ENCODE measurements around the gene RFLNA.

The RFLNA gene

DNA sequence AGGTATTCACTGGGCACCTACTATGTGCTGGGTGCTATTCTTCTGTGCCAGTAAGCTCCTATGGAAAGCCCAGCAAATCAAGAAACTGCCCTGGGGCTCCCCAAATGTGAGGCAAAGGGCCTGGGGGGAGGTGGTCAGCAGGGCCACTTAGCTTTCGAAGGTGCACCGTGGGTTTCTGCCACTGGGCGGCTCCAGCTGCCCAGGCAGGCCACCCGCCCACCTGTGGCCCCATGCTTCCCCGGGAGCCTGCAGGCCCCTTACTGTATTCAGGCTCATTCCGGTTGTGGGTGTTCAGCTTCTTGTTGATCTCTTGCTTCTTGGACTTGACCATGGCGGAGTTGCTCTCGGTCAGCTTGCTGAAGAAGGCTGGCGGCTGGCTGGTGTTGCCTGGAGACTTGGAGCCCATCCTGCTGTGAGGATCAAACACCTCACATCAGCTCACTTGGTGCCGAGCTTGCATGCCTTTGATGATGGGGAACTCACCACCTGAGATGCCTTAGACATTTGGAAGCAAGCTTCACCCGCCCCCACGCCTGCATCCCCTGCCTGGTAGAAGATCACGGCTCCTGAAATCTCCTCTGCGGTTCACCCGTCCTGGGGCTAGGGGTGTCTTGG lies 37.3 kb downstream of the RFLNA start:
- in situ Hi-C loops (cut with MboI; ENCODE audit: low pct_unique_long_range_greater_than_20kb, low sequenced_read_pairs): no loop called here
- DNase-seq: no peak

- no peak for DNase-seq
- in situ Hi-C loops (cut with MboI; ENCODE audit: low pct_unique_long_range_greater_than_20kb, low sequenced_read_pairs): no loop called here
Observed at GRCh38 chr12:124332900-124333299, 38.0 kb downstream of the RFLNA start.

GRCh38 chr12:124333724-124334123 lies 38.8 kb downstream of the RFLNA start:
- in situ Hi-C loops (cut with MboI; ENCODE audit: low pct_unique_long_range_greater_than_20kb, low sequenced_read_pairs): no loop called here
- no peak for DNase-seq

- no peak for DNase-seq
Observed at GRCh38 chr12:124334266-124334665, 39.4 kb downstream of the RFLNA start.

GRCh38 chr12:124334976-124335375 lies 40.1 kb downstream of the RFLNA start:
- no peak for DNase-seq
- in situ Hi-C loops (cut with MboI; ENCODE audit: low pct_unique_long_range_greater_than_20kb, low sequenced_read_pairs): no loop called here

More at GRCh38 chr12:124334266-124334665, 39.4 kb downstream of the RFLNA start:
- in situ Hi-C loops (cut with MboI; ENCODE audit: low pct_unique_long_range_greater_than_20kb, low sequenced_read_pairs): no loop called here

GRCh38 chr12:124335426-124336183 lies 40.7 kb downstream of the RFLNA start:
- DNase-seq: no peak
- in situ Hi-C loops (cut with MboI; ENCODE audit: low pct_unique_long_range_greater_than_20kb, low sequenced_read_pairs): no loop called here

GRCh38 chr12:124336184-124336437 lies 41.2 kb downstream of the RFLNA start:
- in situ Hi-C loops (cut with MboI; ENCODE audit: low pct_unique_long_range_greater_than_20kb, low sequenced_read_pairs): no loop called here
- no peak for DNase-seq

- DNase-seq: no peak
- in situ Hi-C loops (cut with MboI; ENCODE audit: low pct_unique_long_range_greater_than_20kb, low sequenced_read_pairs): no loop called here
Observed at GRCh38 chr12:124336742-124337520, 42.0 kb downstream of the RFLNA start.

GRCh38 chr12:124337622-124338021 lies 42.7 kb downstream of the RFLNA start:
- no peak for DNase-seq
- in situ Hi-C loops (cut with MboI; ENCODE audit: low pct_unique_long_range_greater_than_20kb, low sequenced_read_pairs): no loop called here

GRCh38 chr12:124338448-124338847 lies 43.6 kb downstream of the RFLNA start:
- no peak for DNase-seq
- in situ Hi-C loops (cut with MboI; ENCODE audit: low pct_unique_long_range_greater_than_20kb, low sequenced_read_pairs): no loop called here

- in situ Hi-C loops (cut with MboI; ENCODE audit: low pct_unique_long_range_greater_than_20kb, low sequenced_read_pairs): no loop called here
- DNase-seq: no peak
Observed at GRCh38 chr12:124338876-124339603, 44.1 kb downstream of the RFLNA start.

- in situ Hi-C loops (cut with MboI; ENCODE audit: low pct_unique_long_range_greater_than_20kb, low sequenced_read_pairs): no loop called here
- DNase-seq: no peak
Observed at GRCh38 chr12:124340080-124340900, 45.4 kb downstream of the RFLNA start.

DNA sequence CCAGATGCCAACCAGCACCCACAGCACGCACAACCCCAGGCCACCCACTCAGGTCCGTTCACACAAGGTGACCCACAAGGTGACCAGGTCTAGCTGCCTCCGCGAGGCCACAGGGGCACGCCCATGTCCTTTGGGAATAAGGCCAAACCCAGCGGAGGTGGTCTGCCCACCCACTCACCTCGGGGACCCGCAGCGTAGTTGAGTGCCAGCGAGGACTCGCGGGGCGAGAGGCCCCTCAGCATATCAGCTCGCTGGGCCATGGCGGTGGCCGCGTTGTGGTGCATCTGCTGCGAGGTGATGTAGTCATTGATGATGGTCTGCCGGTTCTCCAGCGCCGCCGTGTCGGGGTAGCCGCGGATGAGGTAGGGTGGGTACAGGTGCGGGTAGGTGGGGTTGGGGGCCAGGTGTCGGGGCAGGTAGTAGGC lies 46.8 kb downstream of the RFLNA start:
- no peak for DNase-seq
- in situ Hi-C loops (cut with MboI; ENCODE audit: low pct_unique_long_range_greater_than_20kb, low sequenced_read_pairs): no loop called here

DNA sequence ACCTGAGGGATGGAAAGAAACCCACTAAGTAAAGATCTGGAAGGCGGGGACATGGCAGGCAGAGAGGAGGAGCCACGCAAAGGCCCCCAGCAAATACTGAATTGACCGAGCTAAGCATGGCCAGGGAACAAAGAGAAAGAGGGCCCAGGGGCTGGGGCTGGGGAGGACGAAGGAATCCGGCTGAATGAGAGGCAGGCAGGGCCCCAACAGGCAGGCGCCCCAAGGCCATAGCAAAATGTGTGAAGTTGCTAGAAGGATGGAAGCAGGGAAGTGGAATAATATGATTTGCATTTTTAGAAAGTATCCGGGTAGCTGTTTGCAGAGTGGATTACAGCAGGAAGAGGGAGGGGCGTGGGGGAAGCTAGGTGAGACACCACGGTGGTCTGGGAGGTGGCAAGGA lies 49.1 kb downstream of the RFLNA start:
- in situ Hi-C loops (cut with MboI; ENCODE audit: low pct_unique_long_range_greater_than_20kb, low sequenced_read_pairs): no loop called here
- no peak for DNase-seq

DNA sequence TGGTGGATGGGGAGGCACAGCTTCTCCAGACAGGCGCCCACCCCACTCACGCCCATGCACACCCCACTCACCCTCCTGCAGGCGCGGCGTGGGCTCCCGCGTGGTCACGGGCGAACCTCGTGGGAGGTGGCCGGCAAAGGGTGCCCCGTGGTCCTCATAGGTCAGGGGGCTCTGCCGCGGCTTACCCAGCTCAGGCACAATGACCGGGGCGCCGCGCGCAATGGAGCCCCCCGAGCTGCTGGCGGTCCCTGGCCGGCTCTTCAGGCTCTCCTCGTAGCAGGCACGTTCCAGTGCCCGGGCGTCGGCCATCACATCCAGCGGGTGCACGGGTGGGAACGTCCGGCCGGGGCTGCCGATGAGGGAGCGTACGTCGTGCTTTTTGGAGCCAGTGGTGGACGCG lies 49.6 kb downstream of the RFLNA start:
- no peak for DNase-seq
- in situ Hi-C loops (cut with MboI; ENCODE audit: low pct_unique_long_range_greater_than_20kb, low sequenced_read_pairs): no loop called here

- in situ Hi-C loops (cut with MboI; ENCODE audit: low pct_unique_long_range_greater_than_20kb, low sequenced_read_pairs): no loop called here
- DNase-seq: no peak
Observed at GRCh38 chr12:124345795-124346194, 50.9 kb downstream of the RFLNA start.

DNA sequence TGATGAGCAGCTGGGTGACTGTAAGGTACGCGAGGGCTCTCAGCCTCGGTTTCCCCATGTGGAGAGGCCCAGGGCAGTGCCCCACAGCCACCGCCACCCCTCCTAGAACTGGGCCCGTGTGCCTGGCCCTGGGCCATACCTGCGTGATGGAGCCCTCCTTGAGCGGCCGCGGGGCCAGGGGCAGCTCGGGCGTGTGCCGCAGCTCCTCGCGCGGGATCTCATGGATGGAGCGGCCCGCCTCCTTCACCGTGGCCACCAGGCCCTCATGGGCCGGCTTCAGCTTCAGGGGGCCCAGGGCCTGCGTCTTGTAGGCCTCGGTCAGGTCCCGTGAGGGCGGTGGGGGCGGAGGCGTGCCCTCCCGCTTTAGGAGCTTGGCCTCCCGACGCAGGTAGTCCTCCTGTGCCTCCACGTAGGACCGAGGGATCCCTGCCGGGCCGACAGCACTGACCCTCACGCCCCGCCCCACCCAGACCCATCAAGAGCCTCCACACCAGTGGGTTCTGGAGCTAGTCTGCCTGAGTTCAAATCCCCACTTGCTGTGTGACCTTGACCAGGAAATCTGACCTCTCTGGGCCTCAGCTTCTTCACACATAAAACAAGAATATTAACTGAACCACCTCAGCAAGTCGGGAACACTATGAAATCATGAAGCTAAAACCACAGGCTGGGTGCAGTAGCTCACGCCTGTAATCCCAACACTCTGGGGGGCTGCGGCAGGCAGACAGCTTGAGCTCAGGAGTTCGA lies 51.7 kb downstream of the RFLNA start:
- DNase-seq: no peak
- in situ Hi-C loops (cut with MboI; ENCODE audit: low pct_unique_long_range_greater_than_20kb, low sequenced_read_pairs): no loop called here

GRCh38 chr12:124347335-124347734 lies 52.4 kb downstream of the RFLNA start:
- DNase-seq: no peak
- in situ Hi-C loops (cut with MboI; ENCODE audit: low pct_unique_long_range_greater_than_20kb, low sequenced_read_pairs): no loop called here

All from KBM-7 (cell line).